Smooth muscle cell (in vitro differentiated cells): Measurements from ENCODE around the gene TIGD3. TPM values are rescaled to one million over a fixed set of nuclear protein-coding genes. Genes with fewer than 3 reads are reported as not detected.

Experiments
- DNase-seq: peaks from one replicate; lab custom pipeline; 2025; ENCODE audit not compliant: unreplicated experiment; lab: John Stamatoyannopoulos, UW
- H2AFZ ChIP-seq: fragments of 200-600 bp; sonication (generic); 2 replicates; pipeline ENCODE4 v1.6.0; 2016; ENCODE audit warnings: antibody characterized with exemption, low read depth, mild to moderate bottlenecking
- H3F3A ChIP-seq: fragments of 200-600 bp; sonication (generic); 2 replicates; pipeline ENCODE4 v1.6.0; 2017; ENCODE audit warnings: antibody characterized with exemption, low read depth
- H3K27ac ChIP-seq: fragments of 200-600 bp; sonication (generic); 2 replicates; pipeline ENCODE4 v1.5.1; 2016; ENCODE audit warnings: low read depth, mild to moderate bottlenecking
- H3K27me3 ChIP-seq: fragments of 200-600 bp; sonication (generic); 2 replicates; pipeline ENCODE4 v1.6.1; 2016; ENCODE audit warnings: low read depth, mild to moderate bottlenecking
- H3K36me3 ChIP-seq: fragments of 200-600 bp; sonication (generic); 2 replicates; pipeline ENCODE4 v1.5.1; 2016; ENCODE audit warnings: low read depth
- H3K4me1 ChIP-seq: fragments of 200-600 bp; sonication (generic); 2 replicates; pipeline ENCODE4 v1.5.1; 2016; ENCODE audit warnings: low read depth
- H3K4me2 ChIP-seq: fragments of 200-600 bp; sonication (generic); 2 replicates; pipeline ENCODE4 v1.6.0; 2016; ENCODE audit warnings: mild to moderate bottlenecking
- H3K4me3 ChIP-seq: fragments of 200-600 bp; sonication (generic); 2 replicates; pipeline ENCODE4 v1.5.1; 2016; ENCODE audit warnings: mild to moderate bottlenecking
- H3K79me2 ChIP-seq: fragments of 200-600 bp; sonication (generic); 2 replicates; pipeline ENCODE4 v1.6.0; 2016; ENCODE audit warnings: low read depth, mild to moderate bottlenecking
- H3K9ac ChIP-seq: fragments of 200-600 bp; sonication (generic); 2 replicates; pipeline ENCODE4 v1.6.0; 2016; ENCODE audit warnings: low read depth
- H3K9me3 ChIP-seq: fragments of 200-600 bp; sonication (generic); replicated peaks from 2 replicates; pipeline ENCODE4 v1.5.1; 2016; ENCODE audit warnings: low read depth
- H4K20me1 ChIP-seq: fragments of 200-600 bp; sonication (generic); 2 replicates; pipeline ENCODE4 v1.6.0; 2016; ENCODE audit warnings: low read depth
- CTCF ChIP-seq: fragments of 200-600 bp; sonication (generic); IDR thresholded peaks from 2 replicates; pipeline ENCODE4 v1.5.1; 2017; ENCODE audit warnings: borderline replicate concordance, mild to moderate bottlenecking, antibody characterized with exemption; ENCODE audit not compliant: insufficient read depth, poor library complexity, severe bottlenecking
- WGBS: methylation state at CpG from one replicate; pipeline ENCODE4 v1.1.7; 2016; ENCODE audit warnings: low lambda C conversion rate; 5-methylcytosine and 5-hydroxymethylcytosine counted together
- polyA plus RNA-seq: library from polyadenylated mRNA; unstranded; fragments of >200 nt; fragmentation: Nextera tagmentation; extraction: Ambion mirVana; gene quantifications from 2 replicates; pipeline ENCODE4 v1.2.1, GENCODE V29; 2016
- total RNA-seq: library from RNA; depleted of rRNA; stranded (reverse); fragments of >200 nt; gene quantifications from 2 replicates; pipeline ENCODE4 v1.2.3, GENCODE V29; 2014

TIGD3 gene, protein sequence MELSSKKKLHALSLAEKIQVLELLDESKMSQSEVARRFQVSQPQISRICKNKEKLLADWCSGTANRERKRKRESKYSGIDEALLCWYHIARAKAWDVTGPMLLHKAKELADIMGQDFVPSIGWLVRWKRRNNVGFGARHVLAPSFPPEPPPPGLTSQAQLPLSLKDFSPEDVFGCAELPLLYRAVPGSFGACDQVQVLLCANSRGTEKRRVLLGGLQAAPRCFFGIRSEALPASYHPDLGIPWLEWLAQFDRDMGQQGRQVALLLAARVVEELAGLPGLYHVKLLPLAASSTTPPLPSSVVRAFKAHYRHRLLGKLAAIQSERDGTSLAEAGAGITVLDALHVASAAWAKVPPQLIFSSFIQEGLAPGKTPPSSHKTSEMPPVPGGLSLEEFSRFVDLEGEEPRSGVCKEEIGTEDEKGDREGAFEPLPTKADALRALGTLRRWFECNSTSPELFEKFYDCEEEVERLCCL
- total RNA-seq: 0.49 TPM in 1 of 2 replicates, not detected in the other
- not detected in 2 replicates for polyA plus RNA-seq

DNA sequence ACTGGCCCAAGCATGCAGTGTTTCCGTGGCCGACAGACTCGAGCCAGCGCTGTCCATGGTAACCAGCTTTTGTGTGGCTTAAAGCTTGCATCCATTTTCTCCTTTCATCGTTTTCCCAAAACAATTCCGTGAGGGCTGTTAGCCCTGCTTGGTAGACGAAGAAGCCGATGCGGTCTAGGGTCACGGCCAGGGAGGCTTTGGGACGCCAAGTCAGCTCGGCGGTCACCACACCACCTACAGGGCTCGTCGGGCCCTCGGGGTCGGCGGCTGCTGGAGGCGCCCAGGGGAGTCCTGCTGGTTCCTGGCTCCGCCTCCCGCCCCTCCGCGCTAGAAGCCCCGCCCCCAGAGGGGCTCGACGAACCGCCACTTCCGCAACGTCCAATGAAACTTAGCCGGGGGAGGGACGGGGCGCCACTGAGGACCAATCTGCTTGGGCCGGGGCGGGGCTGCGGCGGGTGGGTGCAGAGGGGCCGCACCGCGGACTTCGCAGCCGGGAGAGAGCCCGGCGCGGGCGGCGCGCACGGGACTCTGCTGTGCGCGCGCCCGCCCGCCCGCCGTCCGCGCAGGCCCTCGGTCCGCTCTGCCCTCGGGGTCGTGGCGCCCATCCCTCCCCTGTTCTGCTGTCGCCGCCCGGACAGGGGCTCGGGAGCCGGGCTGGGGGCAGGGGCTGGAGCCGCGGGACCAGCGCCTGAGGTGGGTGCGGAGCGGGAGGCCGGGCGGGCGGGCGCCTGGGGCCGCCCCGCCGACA is at the start of gene TIGD3:
Gene TIGD3, plus strand, starts transcription at position 487 of the 748 bp plus-strand sequence. CDS start 1,058 bp downstream, outside the sequence.
- Histone ChIP-seq H3K27ac (peak within 1 kb of the TSS; percentile 23), H3F3A (peaks cover 26% of the 10 kb centered on the region), H3K27me3 (peaks cover 34% of the 10 kb centered on the region), H3K4me2 (peak within 1 kb of the TSS; percentile 85), H2AFZ (no peak within 1 kb of the TSS), H3K79me2 (no peaks in the 10 kb centered on the region), H3K9me3 (no peaks in the 10 kb centered on the region), H3K9ac (no peak within 1 kb of the TSS), H3K4me1 (no peaks in the 10 kb centered on the region), H4K20me1 (peaks cover 33% of the 10 kb centered on the region), H3K36me3 (peaks cover 6% of the 10 kb centered on the region), H3K4me3 (peak within 1 kb of the TSS; percentile 56)
- peak; percentile 93 for DNase-seq
- WGBS: 2% methylated on average over 17 of the region's 79 CpGs
- no peak for TF ChIP-seq CTCF

- no peak overlapping the region for H3K9ac ChIP-seq
- H4K20me1 ChIP-seq: no peaks in the 10 kb centered on the region
- H3K4me2 ChIP-seq: no peak overlapping the region
- peak overlapping the region; percentile 31 for H3K27ac ChIP-seq
- no peak overlapping the region for H3K4me3 ChIP-seq
- no peaks in the 10 kb centered on the region for H3K27me3 ChIP-seq
- no peaks in the 10 kb centered on the region for H3K36me3 ChIP-seq
- no peak for TF ChIP-seq CTCF
- H2AFZ ChIP-seq: no peak overlapping the region
- DNase-seq: no peak
- H3K9me3 ChIP-seq: no peaks in the 10 kb centered on the region
- 60% methylated on average over 17 of the region's 17 CpGs for WGBS
- H3F3A ChIP-seq: no peaks in the 10 kb centered on the region
- H3K79me2 ChIP-seq: no peaks in the 10 kb centered on the region
- H3K4me1 ChIP-seq: peaks cover 15% of the 10 kb centered on the region
Measured at GRCh38 chr11:65305501-65306268, 48.9 kb upstream of the TIGD3 start.

DNA sequence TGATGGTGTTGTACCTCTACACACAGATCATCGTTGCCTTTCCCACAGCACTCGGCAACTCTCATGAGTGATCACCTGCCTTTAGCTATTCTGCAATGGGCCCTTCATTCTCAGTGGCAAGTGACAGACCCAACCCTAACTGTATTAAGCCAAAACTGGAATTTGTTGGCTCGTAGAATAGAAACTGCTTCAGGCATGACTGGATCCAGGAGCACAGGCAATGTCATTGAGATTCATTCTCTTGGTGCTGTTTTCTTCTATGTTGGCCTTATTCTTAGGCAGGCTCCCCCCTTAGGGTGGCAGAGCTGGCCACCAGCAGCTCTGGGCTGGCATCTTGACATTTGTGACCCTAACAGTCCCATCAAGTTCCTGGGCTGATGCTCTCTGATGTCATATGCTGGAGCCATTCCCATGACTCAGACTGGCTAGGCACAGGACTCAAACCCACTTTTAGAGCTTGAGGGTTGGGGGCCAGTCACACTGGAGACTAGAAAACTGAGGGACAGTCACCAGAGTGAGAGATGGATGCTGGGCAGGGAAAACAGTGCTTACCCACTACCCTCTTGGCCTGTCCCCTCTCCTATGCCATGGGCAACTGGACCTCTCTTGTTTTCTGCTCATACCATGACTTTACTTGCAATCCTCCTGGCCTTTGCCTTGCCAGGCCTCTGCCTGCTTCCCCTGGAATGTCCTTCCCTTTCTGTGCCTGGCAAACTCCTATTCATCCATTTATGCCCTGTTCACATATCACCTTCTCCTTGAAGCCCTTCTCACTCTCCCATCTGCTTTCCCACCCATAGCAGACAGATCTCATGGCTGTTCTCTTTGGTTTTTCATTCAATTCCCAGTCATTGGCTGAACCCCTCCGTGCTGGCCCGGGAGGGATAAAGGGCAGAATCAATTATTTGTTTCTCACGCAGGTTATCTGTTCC is 47.0 kb upstream of the TIGD3 start:
- TF ChIP-seq CTCF: no peak
- no peaks in the 10 kb centered on the region for H4K20me1 ChIP-seq
- no peaks in the 10 kb centered on the region for H3K36me3 ChIP-seq
- H3K9me3 ChIP-seq: no peaks in the 10 kb centered on the region
- no peak overlapping the region for H3K27ac ChIP-seq
- H3K27me3 ChIP-seq: no peaks in the 10 kb centered on the region
- H3K4me2 ChIP-seq: no peak overlapping the region
- H2AFZ ChIP-seq: no peak overlapping the region
- H3K4me1 ChIP-seq: peaks cover 13% of the 10 kb centered on the region
- H3K79me2 ChIP-seq: no peaks in the 10 kb centered on the region
- no peak for DNase-seq
- H3F3A ChIP-seq: no peaks in the 10 kb centered on the region
- no peak overlapping the region for H3K4me3 ChIP-seq
- 94% methylated on average over 6 of the region's 6 CpGs for WGBS
- H3K9ac ChIP-seq: no peak overlapping the region
